ENCODE data around the gene CAPN5.

- TF ChIP-seq CTCF (IDR thresholded peaks at IDR 0.05) (no peak), ZFX (IDR thresholded peaks at IDR 0.05; ENCODE audit: borderline replicate concordance) (no peak)
These were observed 52.8 kb downstream of the CAPN5 start for GRCh38 chr11:77119531-77119936.
